Right atrium auricular region (tissue), 2 donors: ENCODE measurements around the gene ABCB9. TPM values are rescaled to one million over a fixed set of nuclear protein-coding genes. Genes with fewer than 3 reads are reported as not detected.

Source experiments
- DNase-seq: peaks from one replicate; pipeline ENCODE4 v3.0.0-alpha.2; 2019; ENCODE audit warnings: low spot score
- H3K27ac ChIP-seq, 2 donors: fragments of 200-600 bp; sonication (generic); 1 replicate in 1 of 2; 2 replicates in 1 of 2; pipeline ENCODE4 v1.5.1; 2016 to 2019
- H3K27me3 ChIP-seq, 2 donors: fragments of 200-600 bp; sonication (generic); one replicate each; pipeline versions ENCODE4 v1.5.1 to v1.6.0; 2017 to 2019
- H3K36me3 ChIP-seq: fragments of 200-600 bp; sonication (generic); one replicate; pipeline ENCODE4 v1.5.1; 2016
- H3K4me1 ChIP-seq, 2 donors: fragments of 200-600 bp; sonication (generic); one replicate each; pipeline versions ENCODE4 v1.5.1 to v1.6.0; 2017 to 2019
- H3K4me3 ChIP-seq, 2 donors: fragments of 200-600 bp; sonication (generic); 1 replicate in 1 of 2; 2 replicates in 1 of 2; pipeline ENCODE4 v1.5.1; 2017 to 2019; ENCODE audit warnings: mild to moderate bottlenecking in 1 of 2, moderate library complexity in 1 of 2
- H3K9me3 ChIP-seq, 2 donors: fragments of 200-600 bp; sonication (generic); one replicate each; pipeline ENCODE4 v1.5.1; 2019
- CTCF ChIP-seq, 2 donors: fragments of 200-600 bp; sonication (generic); IDR thresholded peaks; one replicate each; pipeline ENCODE4 v1.5.1; 2019; ENCODE audit warnings: antibody characterized with exemption in 2 of 2
- total RNA-seq, 2 donors: library from RNA; depleted of rRNA; stranded (reverse); fragments of >200 nt; gene quantifications; one replicate each; pipeline ENCODE4 v1.1.0, GENCODE V29; 2016

ABCB9 gene
- total RNA-seq, 2 donors from 2014 or later = 4.9 to 5.7 TPM

DNA sequence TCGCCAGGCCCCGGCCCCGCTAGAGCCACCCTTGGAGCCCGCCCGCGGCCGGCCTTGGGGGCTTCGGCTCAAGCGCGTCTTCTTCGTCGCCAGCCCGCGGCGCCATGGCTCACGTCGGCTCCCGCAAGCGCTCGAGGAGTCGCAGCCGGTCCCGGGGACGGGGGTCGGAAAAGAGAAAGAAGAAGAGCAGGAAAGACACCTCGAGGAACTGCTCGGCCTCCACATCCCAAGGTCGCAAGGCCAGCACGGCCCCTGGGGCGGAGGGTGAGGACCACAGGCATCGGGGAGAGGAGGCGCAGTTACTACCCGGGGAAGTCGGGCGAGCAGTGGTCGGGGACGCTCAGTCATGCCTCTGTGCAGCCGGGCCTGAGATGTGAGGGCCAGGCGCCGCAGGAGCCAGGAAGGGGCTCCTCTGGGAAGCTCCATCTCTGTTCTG lies 14.8 kb upstream of the ABCB9 start:
- H3K9me3 ChIP-seq = no peaks in the 10 kb centered on the region
- peaks cover 0 to 84% of the 10 kb centered on the region in 2 donors for H3K4me1 ChIP-seq
- H3K27me3 ChIP-seq = no peaks in the 10 kb centered on the region
- TF ChIP-seq CTCF (IDR thresholded peaks at IDR 0.05) = no peak
- H3K27ac ChIP-seq = peak overlapping the region; percentile 87 to 88
- peak overlapping the region; percentile 86 to 95 for H3K4me3 ChIP-seq
- peaks cover 17% of the 10 kb centered on the region for H3K36me3 ChIP-seq
- DNase-seq = no peak

DNA sequence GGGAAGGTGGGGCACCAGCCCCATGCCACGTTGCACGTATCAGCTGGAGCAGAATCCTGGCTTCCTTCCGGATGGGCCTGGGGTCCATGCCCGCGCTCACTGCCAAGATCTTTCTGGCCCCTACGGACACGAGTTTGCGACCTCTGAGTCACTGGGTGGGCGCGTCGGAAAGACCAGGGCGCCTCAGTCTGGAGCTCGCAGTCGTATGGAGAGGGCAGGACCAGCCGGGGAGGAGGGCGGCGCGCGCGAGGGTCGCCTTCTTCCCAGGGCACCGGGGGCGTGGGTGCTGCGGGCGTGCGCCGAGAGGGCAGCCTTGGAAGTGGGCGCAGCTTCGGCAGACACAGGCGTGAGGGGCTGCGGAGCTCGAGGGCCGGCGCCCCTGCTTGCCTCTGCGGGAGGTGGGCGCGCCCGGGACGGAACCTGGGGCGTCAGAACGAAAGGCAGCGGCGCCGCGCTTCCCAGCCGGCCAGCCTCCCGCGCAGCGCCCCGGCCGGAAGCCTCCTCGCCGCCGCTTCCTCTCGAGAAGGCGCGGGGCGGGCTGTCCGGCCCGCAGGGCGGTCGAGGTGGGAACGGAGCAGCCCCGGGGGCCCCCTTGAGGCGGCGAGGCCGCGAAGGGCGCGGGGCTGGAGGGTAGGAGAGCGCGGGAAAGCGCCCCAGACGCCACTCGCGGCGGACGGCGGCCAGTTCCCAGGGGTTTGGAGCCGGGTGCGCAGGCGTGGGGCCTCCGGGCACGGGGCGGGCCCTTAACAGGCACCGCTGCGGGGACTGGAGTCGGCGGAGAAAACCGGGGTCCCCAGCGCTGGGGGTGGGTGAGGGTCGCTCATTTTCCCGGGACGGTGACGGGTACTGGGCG lies 14.1 kb upstream of the ABCB9 start, which contains the start of gene ARL6IP4:
TSS of gene ARL6IP4 (plus strand) at position 499 of the 853 bp plus-strand sequence. CDS start 459 bp downstream, outside the sequence.
- DNase-seq = no peak
- Histone ChIP-seq H3K4me1 (peaks cover 0 to 91% of the 10 kb centered on the region in 2 donors), H3K27me3 (no peaks in the 10 kb centered on the region), H3K27ac (peak within 1 kb of the TSS; percentile 87 to 88), H3K9me3 (no peaks in the 10 kb centered on the region), H3K4me3 (peak within 1 kb of the TSS; percentile 86 to 95), H3K36me3 (peaks cover 15% of the 10 kb centered on the region)
- peak in 1 of 2 donors; percentile 45 for TF ChIP-seq CTCF (IDR thresholded peaks at IDR 0.05)

DNA sequence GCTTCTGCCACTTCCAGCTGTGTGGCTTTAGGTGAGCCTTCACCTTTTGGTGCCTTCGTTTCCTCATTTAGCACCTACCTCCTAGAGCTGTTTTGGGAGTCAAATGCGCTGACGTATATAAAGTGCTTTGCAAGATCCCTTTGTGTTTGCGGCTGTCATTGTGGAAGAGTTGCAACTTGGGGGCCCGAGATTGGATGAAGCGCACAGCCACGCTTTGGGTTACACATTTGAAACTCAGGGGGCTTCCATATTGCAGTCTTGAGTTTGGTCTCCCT lies 13.6 kb upstream of the ABCB9 start:
- DNase-seq = no peak
- Histone ChIP-seq H3K36me3 (peaks cover 15% of the 10 kb centered on the region), H3K27me3 (no peaks in the 10 kb centered on the region), H3K9me3 (no peaks in the 10 kb centered on the region), H3K4me1 (peaks cover 0 to 85% of the 10 kb centered on the region in 2 donors), H3K27ac (peak overlapping the region; percentile 87 to 88), H3K4me3 (peak overlapping the region; percentile 86 to 95)
- no peak for TF ChIP-seq CTCF (IDR thresholded peaks at IDR 0.05)

GRCh38 chr12:122979001-122979907 lies 13.0 kb upstream of the ABCB9 start:
- Histone ChIP-seq H3K9me3 (no peaks in the 10 kb centered on the region), H3K4me3 (peak overlapping the region; percentile 86 to 95), H3K4me1 (peaks cover 0 to 79% of the 10 kb centered on the region in 2 donors), H3K36me3 (peaks cover 15% of the 10 kb centered on the region), H3K27ac (no peak overlapping the region), H3K27me3 (no peaks in the 10 kb centered on the region)
- TF ChIP-seq CTCF (IDR thresholded peaks at IDR 0.05) = no peak
- DNase-seq = no peak

GRCh38 chr12:122978507-122978955 lies 12.3 kb upstream of the ABCB9 start:
- no peaks in the 10 kb centered on the region for H3K9me3 ChIP-seq
- H3K4me1 ChIP-seq = peaks cover 0 to 79% of the 10 kb centered on the region in 2 donors
- no peak for TF ChIP-seq CTCF (IDR thresholded peaks at IDR 0.05)
- H3K27me3 ChIP-seq = no peaks in the 10 kb centered on the region
- peaks cover 14% of the 10 kb centered on the region for H3K36me3 ChIP-seq
- no peak for DNase-seq
- no peak overlapping the region for H3K4me3 ChIP-seq
- H3K27ac ChIP-seq = no peak overlapping the region
